SU-DHL-6 (cell line): ENCODE results near the gene ARHGAP27.

Source experiments
- H2AFZ ChIP-seq: fragments of 200-600 bp; sonication (generic); 2 replicates; pipeline ENCODE4 v1.6.1; 2014; ENCODE audit warnings: low read depth, mild to moderate bottlenecking, moderate library complexity, mixed read lengths, antibody characterized with exemption, low read length; ENCODE audit not compliant: severe bottlenecking
- H3F3A ChIP-seq: fragments of 200-600 bp; shearing (Covaris generic); 2 replicates; pipeline ENCODE4 v1.6.0; 2016; ENCODE audit warnings: antibody characterized with exemption, mild to moderate bottlenecking; ENCODE audit not compliant: insufficient read depth
- H3K27ac ChIP-seq: fragments of 200-600 bp; sonication (generic); 2 replicates; pipeline ENCODE4 v1.5.1; 2016; ENCODE audit warnings: low read depth, mild to moderate bottlenecking, low read length, moderate library complexity, mixed read lengths
- H3K27me3 ChIP-seq: fragments of 200-600 bp; sonication (generic), shearing (Covaris generic); 2 replicates; pipeline ENCODE4 v1.6.0; 2014; ENCODE audit warnings: mild to moderate bottlenecking, low read length
- H3K36me3 ChIP-seq: fragments of 200-600 bp; sonication (generic); 2 replicates; pipeline ENCODE4 v1.6.1; 2014; ENCODE audit warnings: mild to moderate bottlenecking, low read length, mixed read lengths
- H3K4me2 ChIP-seq: fragments of 300-600, 200-600 bp; shearing (Covaris generic), sonication (generic); 2 replicates; pipeline ENCODE4 v1.6.0; 2014; ENCODE audit warnings: low read length, low read depth, mild to moderate bottlenecking; ENCODE audit not compliant: poor library complexity, severe bottlenecking
- H3K4me3 ChIP-seq: fragments of 200-600 bp; sonication (generic); 2 replicates; pipeline ENCODE4 v1.5.1; 2014; ENCODE audit warnings: antibody characterized with exemption, low read length, mild to moderate bottlenecking, mixed read lengths; ENCODE audit not compliant: insufficient read depth, poor library complexity, severe bottlenecking
- H3K79me2 ChIP-seq: fragments of 200-600 bp; sonication (generic); 2 replicates; pipeline ENCODE4 v1.6.1; 2014; ENCODE audit warnings: mild to moderate bottlenecking, low read length, moderate library complexity; ENCODE audit not compliant: insufficient read depth
- H3K9ac ChIP-seq: fragments of 200-600 bp; sonication (generic); 2 replicates; pipeline ENCODE4 v1.7.0; 2014; ENCODE audit warnings: mild to moderate bottlenecking, low read length
- H3K9me2 ChIP-seq: fragments of 200-600 bp; sonication (generic); replicated peaks from 2 replicates; pipeline ENCODE4 v1.6.1; 2014; ENCODE audit warnings: low read length; ENCODE audit not compliant: insufficient read depth
- H3K9me3 ChIP-seq: fragments of 200-600 bp; sonication (generic); 2 replicates; pipeline ENCODE4 v1.6.1; 2014; ENCODE audit warnings: low read length, mixed read lengths; ENCODE audit not compliant: insufficient read depth
- H4K20me1 ChIP-seq: fragments of 200-600 bp; sonication (generic); 2 replicates; pipeline ENCODE4 v1.6.1; 2014; ENCODE audit warnings: low read depth, mild to moderate bottlenecking, antibody characterized with exemption, low read length, moderate library complexity, mixed read lengths
- EZH2phosphoT487 ChIP-seq: fragments of 200-600 bp; sonication (generic), shearing (Covaris generic); conservative IDR thresholded peaks from 2 replicates; pipeline ENCODE4 v1.6.1; 2018; ENCODE audit warnings: mild to moderate bottlenecking, antibody characterized with exemption, low read length, moderate library complexity, mixed read lengths
- TF ChIP-seq, protein P1 (sequence below): fragments of 200-600 bp; sonication (generic); IDR thresholded peaks from one replicate; pipeline ENCODE4 v1.5.1; 2017; ENCODE audit warnings: antibody characterized with exemption, mild to moderate bottlenecking, low read length, moderate library complexity; ENCODE audit not compliant: insufficient read depth, poor library complexity, severe bottlenecking

Gene ARHGAP27

DNA sequence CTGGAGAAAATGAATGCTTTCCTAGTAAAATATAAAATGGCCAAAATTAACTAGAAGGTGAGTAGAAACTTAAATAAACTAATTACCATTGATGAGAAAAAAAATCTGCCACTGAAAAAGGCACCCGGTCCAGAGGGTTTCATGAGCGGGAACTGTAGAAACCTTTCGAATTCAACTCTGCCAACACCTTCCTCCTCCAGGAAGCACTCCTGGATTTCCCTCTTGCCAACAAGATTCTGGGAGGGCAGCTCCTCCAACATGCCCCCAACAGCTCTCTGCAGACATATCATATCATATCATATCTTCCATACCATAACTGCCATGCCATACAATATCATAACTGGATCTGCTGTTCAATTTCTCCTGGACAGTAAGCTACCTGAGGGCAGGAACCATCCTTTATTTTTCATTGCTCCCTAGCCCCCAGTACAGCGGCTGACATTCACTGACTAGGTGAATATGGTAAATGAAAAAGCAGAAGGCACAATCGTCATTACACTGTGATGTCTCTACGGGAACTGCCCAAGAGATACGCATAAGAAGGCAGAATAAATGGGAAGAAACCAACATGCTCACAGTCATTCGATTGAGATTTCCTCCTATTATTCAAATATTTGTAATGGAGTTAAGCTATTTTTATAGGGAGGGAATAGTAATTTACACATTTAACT, 9.2 kb downstream of the ARHGAP27 start:
- Histone ChIP-seq H3K27me3 (no peaks in the 10 kb centered on the region), H3K9me2 (no peaks in the 10 kb centered on the region), H3K9ac (no peak overlapping the region), H3K4me2 (no peak overlapping the region), H3K4me3 (no peak overlapping the region), H3K27ac (no peak overlapping the region), H3K36me3 (no peaks in the 10 kb centered on the region), H4K20me1 (no peaks in the 10 kb centered on the region), H3K79me2 (no peaks in the 10 kb centered on the region), H3K9me3 (no peaks in the 10 kb centered on the region), H3F3A (peaks cover 3% of the 10 kb centered on the region), H2AFZ (no peak overlapping the region)
- no peak for TF ChIP-seq EZH2phosphoT487
- TF ChIP-seq, protein P1, sequence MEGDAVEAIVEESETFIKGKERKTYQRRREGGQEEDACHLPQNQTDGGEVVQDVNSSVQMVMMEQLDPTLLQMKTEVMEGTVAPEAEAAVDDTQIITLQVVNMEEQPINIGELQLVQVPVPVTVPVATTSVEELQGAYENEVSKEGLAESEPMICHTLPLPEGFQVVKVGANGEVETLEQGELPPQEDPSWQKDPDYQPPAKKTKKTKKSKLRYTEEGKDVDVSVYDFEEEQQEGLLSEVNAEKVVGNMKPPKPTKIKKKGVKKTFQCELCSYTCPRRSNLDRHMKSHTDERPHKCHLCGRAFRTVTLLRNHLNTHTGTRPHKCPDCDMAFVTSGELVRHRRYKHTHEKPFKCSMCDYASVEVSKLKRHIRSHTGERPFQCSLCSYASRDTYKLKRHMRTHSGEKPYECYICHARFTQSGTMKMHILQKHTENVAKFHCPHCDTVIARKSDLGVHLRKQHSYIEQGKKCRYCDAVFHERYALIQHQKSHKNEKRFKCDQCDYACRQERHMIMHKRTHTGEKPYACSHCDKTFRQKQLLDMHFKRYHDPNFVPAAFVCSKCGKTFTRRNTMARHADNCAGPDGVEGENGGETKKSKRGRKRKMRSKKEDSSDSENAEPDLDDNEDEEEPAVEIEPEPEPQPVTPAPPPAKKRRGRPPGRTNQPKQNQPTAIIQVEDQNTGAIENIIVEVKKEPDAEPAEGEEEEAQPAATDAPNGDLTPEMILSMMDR = no peak

GRCh38 chr17:45414990-45415881, 17.4 kb downstream of the ARHGAP27 start:
- Histone ChIP-seq H3K79me2 (no peaks in the 10 kb centered on the region), H3K27ac (no peak overlapping the region), H3K36me3 (no peaks in the 10 kb centered on the region)

DNA sequence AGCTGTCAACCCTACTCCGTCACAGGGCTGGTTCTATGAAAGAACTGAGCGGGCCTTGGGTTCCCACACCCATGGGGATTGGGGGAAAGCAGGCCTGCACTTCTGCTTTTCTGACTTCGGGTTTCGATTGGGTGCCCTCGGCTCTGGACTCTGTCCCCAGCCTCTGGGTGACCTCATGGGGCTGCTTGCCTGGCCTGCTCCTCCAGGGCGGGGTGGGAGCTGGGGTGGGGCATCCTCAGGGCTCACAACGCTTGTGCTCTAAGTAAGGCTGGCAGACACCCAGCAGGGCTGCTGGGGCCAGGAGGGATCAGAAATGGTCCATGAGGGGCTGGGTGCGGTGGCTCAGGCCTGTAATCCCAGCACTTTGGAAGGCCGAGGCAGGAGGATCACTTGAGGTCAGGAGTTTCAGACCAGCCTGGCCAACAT, 19.2 kb downstream of the ARHGAP27 start:
- no peak overlapping the region for H3K4me2 ChIP-seq
- TF ChIP-seq EZH2phosphoT487 = no peak
- TF ChIP-seq, protein P1 = no peak
- no peak overlapping the region for H3K27ac ChIP-seq

More at GRCh38 chr17:45414990-45415881, 17.4 kb downstream of the ARHGAP27 start:
- Histone ChIP-seq H3K9me2 (no peaks in the 10 kb centered on the region), H3K4me3 (no peak overlapping the region), H3K9me3 (no peaks in the 10 kb centered on the region), H2AFZ (no peak overlapping the region), H3K4me2 (no peak overlapping the region), H3F3A (no peaks in the 10 kb centered on the region), H4K20me1 (no peaks in the 10 kb centered on the region), H3K27me3 (no peaks in the 10 kb centered on the region), H3K9ac (no peak overlapping the region)
- TF ChIP-seq, protein P1 = no peak
- TF ChIP-seq EZH2phosphoT487 = no peak

More for the DNA sequence above, 19.2 kb downstream of the ARHGAP27 start:
- Histone ChIP-seq H3K79me2 (peaks cover 7% of the 10 kb centered on the region), H3K36me3 (no peaks in the 10 kb centered on the region), H4K20me1 (no peaks in the 10 kb centered on the region), H3K9ac (no peak overlapping the region), H3K9me3 (no peaks in the 10 kb centered on the region), H3K27me3 (no peaks in the 10 kb centered on the region), H2AFZ (no peak overlapping the region), H3K9me2 (no peaks in the 10 kb centered on the region), H3F3A (no peaks in the 10 kb centered on the region), H3K4me3 (no peak overlapping the region)
